Keratinocyte (primary cell): ENCODE data around the gene GPR152. TPM values are rescaled to one million over a fixed set of nuclear protein-coding genes. Genes with fewer than 3 reads are reported as not detected.
A peak's percentile ranks its signal among the peaks of the same experiment; 100 is the strongest.

ENCODE experiments used
- DNase-seq: peaks from one replicate; pipeline ENCODE4 v3.0.0-alpha.2; 2011; ENCODE audit warnings: low read depth, missing footprints, low spot score
- FAIRE-seq: peaks from 2 replicates; lab custom pipeline; 2011; peaks lifted over from hg19 to GRCh38; lab: Jason Lieb, UNC
- H2AFZ ChIP-seq: 2 replicates; pipeline ENCODE4 v1.6.0; 2012; ENCODE audit warnings: low read length, control low read depth, inconsistent platforms; ENCODE audit not compliant: control insufficient read depth
- H3K27ac ChIP-seq: 2 replicates; pipeline ENCODE4 v1.5.1; 2011; ENCODE audit warnings: low read length; ENCODE audit not compliant: control insufficient read depth, insufficient read depth
- H3K27me3 ChIP-seq: 3 replicates; pipeline ENCODE4 v1.6.0; 2011; ENCODE audit warnings: low read length; ENCODE audit not compliant: control insufficient read depth, insufficient read depth; ENCODE audit errors: extremely low read depth
- H3K36me3 ChIP-seq, 2 experiments: 2 replicates in 1 of 2; 3 replicates in 1 of 2; pipeline ENCODE4 v1.5.1; 2011; ENCODE audit warnings: low read length in 2 of 2, mild to moderate bottlenecking in 1 of 2; ENCODE audit not compliant: control insufficient read depth in 2 of 2, insufficient read depth in 2 of 2; ENCODE audit errors: extremely low read depth in 1 of 2
- H3K4me1 ChIP-seq: 3 replicates; pipeline ENCODE4 v1.5.1; 2011; ENCODE audit warnings: low read length; ENCODE audit not compliant: control insufficient read depth, insufficient read depth; ENCODE audit errors: extremely low read depth
- H3K4me2 ChIP-seq: 3 replicates; pipeline ENCODE4 v1.6.0; 2011; ENCODE audit warnings: low read depth, low read length; ENCODE audit not compliant: control insufficient read depth, insufficient read depth; ENCODE audit errors: extremely low read depth
- H3K4me3 ChIP-seq, 3 experiments: fragments of 200-600 bp in 1 of 3; sonication (generic) in 1 of 3; 2 replicates in 2 of 3; 3 replicates in 1 of 3; pipeline ENCODE4 v1.5.1; 2011 to 2016; ENCODE audit warnings: low read length in 3 of 3, mild to moderate bottlenecking in 3 of 3, control low read depth in 2 of 3, inconsistent platforms in 1 of 3, low read depth in 1 of 3, mixed read lengths in 1 of 3, mixed run types in 1 of 3, moderate library complexity in 1 of 3; ENCODE audit not compliant: control insufficient read depth in 2 of 3, insufficient read depth in 2 of 3; ENCODE audit errors: extremely low read depth in 1 of 3
- H3K79me2 ChIP-seq: 2 replicates; pipeline ENCODE4 v1.6.0; 2012; ENCODE audit warnings: low read length; ENCODE audit not compliant: control insufficient read depth, insufficient read depth
- H3K9ac ChIP-seq: 3 replicates; pipeline ENCODE4 v1.6.0; 2011; ENCODE audit warnings: low read length; ENCODE audit not compliant: control insufficient read depth, insufficient read depth; ENCODE audit errors: extremely low read depth
- H3K9me1 ChIP-seq: 3 replicates; pipeline ENCODE4 v1.6.0; 2011; ENCODE audit warnings: low read length; ENCODE audit not compliant: control insufficient read depth, insufficient read depth; ENCODE audit errors: extremely low read depth
- H3K9me3 ChIP-seq: 2 replicates; pipeline ENCODE4 v1.5.1; 2012; ENCODE audit warnings: low read depth, low read length; ENCODE audit not compliant: control insufficient read depth
- H4K20me1 ChIP-seq: 3 replicates; pipeline ENCODE4 v1.6.0; 2011; ENCODE audit warnings: low read length; ENCODE audit not compliant: control insufficient read depth, insufficient read depth; ENCODE audit errors: extremely low read depth
- EZH2 ChIP-seq: IDR thresholded peaks from one replicate; pipeline ENCODE4 v1.6.1; 2012; ENCODE audit warnings: inconsistent platforms, mild to moderate bottlenecking, low read length, moderate library complexity
- dilution Hi-C: fragments of 300-500 bp; cut with MboI; formaldehyde crosslinking; loops from one replicate; pipeline ENCODE4 v1.7.0; 2020; ENCODE audit warnings: low sequenced_read_pairs; ENCODE audit not compliant: extremely low pct_ligation_motif_present
- polyA plus RNA-seq, 5 experiments: library from polyadenylated mRNA; depleted of rRNA in 3 of 5; stranded (reverse) in 3 of 5; stranded (forward) in 1 of 5; unstranded in 1 of 5; fragments of >200 nt; gene quantifications; 1 replicate in 1 of 5; 2 replicates in 3 of 5; 3 replicates in 1 of 5; pipeline versions ENCODE4 v1.2.1 to v1.2.3, GENCODE V29; 2011 to 2012; ENCODE audit warnings: missing spikeins in 2 of 5, low read depth in 1 of 5, low replicate concordance in 1 of 5
- TF ChIP-seq, protein P1 (sequence below), 3 experiments: IDR thresholded peaks in 1 of 3; conservative IDR thresholded peaks in 1 of 3; optimal IDR thresholded peaks in 1 of 3; 2 replicates in 2 of 3; 3 replicates in 1 of 3; pipeline versions ENCODE3 to v1.5.1; 2011; ENCODE audit warnings: low read length in 3 of 3, mild to moderate bottlenecking in 3 of 3, moderate library complexity in 2 of 3, control low read depth in 1 of 3, inconsistent platforms in 1 of 3; ENCODE audit not compliant: insufficient read depth in 2 of 3; ENCODE audit errors: extremely low read depth in 1 of 3

The GPR152 gene
- polyA plus RNA-seq, 1 donor (not counting 4 experiments of a cell fraction or from before 2014, with no cell fraction given), result not detected

DNA sequence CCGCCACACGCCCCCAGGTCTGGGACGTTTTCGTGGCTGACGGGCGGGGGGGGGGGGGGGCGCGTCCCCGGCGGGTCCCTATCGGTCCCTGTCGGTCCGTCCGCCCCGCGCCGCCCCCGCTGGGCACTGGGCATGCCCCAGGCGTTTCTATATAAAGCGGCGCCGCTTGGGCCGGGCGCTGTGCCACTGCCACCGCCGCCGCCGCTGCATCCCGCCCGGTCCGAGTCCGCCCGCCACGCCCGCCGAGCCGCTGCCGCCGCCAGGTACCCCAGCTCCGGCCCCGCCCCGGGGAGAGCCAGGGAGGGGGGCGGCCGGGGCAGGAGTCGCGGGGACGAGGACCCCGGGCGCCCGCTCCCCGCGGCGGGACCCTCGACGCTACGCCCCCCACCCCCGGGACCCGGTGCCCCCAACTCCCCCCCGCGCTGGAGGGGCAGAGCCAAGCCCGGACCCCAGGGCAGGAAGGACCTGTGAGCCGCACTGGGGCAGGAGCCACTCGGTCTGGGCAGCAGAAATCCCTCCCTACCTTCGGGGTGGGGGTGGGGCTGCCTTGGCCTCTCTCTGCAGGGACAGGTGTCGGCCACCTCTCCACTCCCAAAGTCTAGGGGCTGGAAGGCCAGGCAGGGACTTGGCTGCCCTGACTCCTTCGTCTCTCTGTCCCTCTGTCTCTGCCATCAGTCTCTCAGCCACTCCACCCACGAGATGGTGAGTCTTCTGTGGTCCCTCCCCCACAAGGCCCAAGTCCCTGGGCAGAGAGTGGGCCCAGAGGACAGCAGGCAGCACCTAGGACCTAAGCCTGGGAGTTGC lies 36.8 kb downstream of the GPR152 start, which contains the start of gene CARNS1:
TSS of gene CARNS1 (plus strand) at position 178 of the 804 bp plus-strand sequence. CDS start at position 700, 522 bp downstream.
- H3K27me3 ChIP-seq, result peaks cover 18% of the 10 kb centered on the region
- H3K4me2 ChIP-seq, result no peak within 1 kb of the TSS
- no peaks in the 10 kb centered on the region for H3K9me3 ChIP-seq
- no peaks in the 10 kb centered on the region for H3K36me3 ChIP-seq
- H3K27ac ChIP-seq, result no peak within 1 kb of the TSS
- no peak within 1 kb of the TSS for H3K4me3 ChIP-seq
- TF ChIP-seq EZH2, result peak; percentile 30
- TF ChIP-seq, protein P1, sequence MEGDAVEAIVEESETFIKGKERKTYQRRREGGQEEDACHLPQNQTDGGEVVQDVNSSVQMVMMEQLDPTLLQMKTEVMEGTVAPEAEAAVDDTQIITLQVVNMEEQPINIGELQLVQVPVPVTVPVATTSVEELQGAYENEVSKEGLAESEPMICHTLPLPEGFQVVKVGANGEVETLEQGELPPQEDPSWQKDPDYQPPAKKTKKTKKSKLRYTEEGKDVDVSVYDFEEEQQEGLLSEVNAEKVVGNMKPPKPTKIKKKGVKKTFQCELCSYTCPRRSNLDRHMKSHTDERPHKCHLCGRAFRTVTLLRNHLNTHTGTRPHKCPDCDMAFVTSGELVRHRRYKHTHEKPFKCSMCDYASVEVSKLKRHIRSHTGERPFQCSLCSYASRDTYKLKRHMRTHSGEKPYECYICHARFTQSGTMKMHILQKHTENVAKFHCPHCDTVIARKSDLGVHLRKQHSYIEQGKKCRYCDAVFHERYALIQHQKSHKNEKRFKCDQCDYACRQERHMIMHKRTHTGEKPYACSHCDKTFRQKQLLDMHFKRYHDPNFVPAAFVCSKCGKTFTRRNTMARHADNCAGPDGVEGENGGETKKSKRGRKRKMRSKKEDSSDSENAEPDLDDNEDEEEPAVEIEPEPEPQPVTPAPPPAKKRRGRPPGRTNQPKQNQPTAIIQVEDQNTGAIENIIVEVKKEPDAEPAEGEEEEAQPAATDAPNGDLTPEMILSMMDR (optimal IDR thresholded peaks at IDR 0.05 in 1 of 3, IDR thresholded peaks at IDR 0.05 in 1 of 3, conservative IDR thresholded peaks at IDR 0.05 in 1 of 3; ENCODE audit: extremely low read depth in 1 of 3, insufficient read depth in 2 of 3, low read length in 3 of 3), result no peak
- H3K9me1 ChIP-seq, result no peaks in the 10 kb centered on the region
- dilution Hi-C loops, result no loop called here
- DNase-seq (no peak), FAIRE-seq (no peak)
- H3K9ac ChIP-seq, result no peak within 1 kb of the TSS
- H2AFZ ChIP-seq, result no peak within 1 kb of the TSS
- no peaks in the 10 kb centered on the region for H4K20me1 ChIP-seq
- peaks cover 9% of the 10 kb centered on the region for H3K4me1 ChIP-seq
- H3K79me2 ChIP-seq, result no peaks in the 10 kb centered on the region

DNA sequence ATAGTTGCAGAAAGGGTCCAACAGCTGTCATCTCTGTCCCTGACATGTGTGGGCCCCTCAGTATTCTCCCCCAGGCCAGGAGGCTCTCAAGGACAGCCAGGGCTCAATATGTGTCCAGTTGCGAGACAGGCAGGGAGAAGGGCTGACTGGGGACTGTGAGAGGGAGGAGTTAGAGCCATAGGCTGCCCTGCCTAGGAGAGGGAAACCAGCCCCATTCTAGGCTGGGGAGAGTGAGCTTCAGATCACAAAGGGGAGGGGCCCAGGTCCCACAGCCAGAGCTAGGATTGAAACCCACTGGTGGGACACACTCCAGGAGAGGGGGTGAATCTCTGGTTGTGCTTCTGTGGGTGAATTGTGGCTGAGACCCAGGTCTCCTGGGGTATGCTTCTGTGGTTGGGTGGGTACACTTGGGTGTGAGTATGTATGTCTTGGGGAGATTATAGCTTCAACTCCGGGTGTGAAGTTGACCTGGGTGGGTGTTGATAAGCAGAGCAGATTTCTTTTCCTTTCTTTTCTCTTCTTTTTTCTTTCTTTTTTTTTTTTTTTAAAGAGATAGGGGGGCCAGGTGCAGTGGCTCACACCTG lies 39.2 kb downstream of the GPR152 start:
- Histone ChIP-seq H3K4me2 (no peak overlapping the region), H3K9me1 (no peaks in the 10 kb centered on the region), H2AFZ (no peak overlapping the region), H4K20me1 (no peaks in the 10 kb centered on the region), H3K4me1 (no peaks in the 10 kb centered on the region), H3K9me3 (no peaks in the 10 kb centered on the region), H3K9ac (no peak overlapping the region), H3K4me3 (no peak overlapping the region), H3K27ac (no peak overlapping the region), H3K79me2 (no peaks in the 10 kb centered on the region), H3K36me3 (no peaks in the 10 kb centered on the region), H3K27me3 (peaks cover 14% of the 10 kb centered on the region)
- dilution Hi-C loops, result no loop called here
- no peak for FAIRE-seq
- no peak for DNase-seq
- TF ChIP-seq, protein P1 (optimal IDR thresholded peaks at IDR 0.05 in 1 of 3, IDR thresholded peaks at IDR 0.05 in 1 of 3, conservative IDR thresholded peaks at IDR 0.05 in 1 of 3; ENCODE audit: extremely low read depth in 1 of 3, insufficient read depth in 2 of 3, low read length in 3 of 3), result no peak
